VCaP (cell line): ENCODE measurements around the gene ALPG.

Experiments
- H3K27ac ChIP-seq: fragments of 450-650 bp; 2 replicates; pipeline ENCODE4 v1.5.1; 2017
- TF ChIP-seq, protein P1 (sequence below): fragments of 450-650 bp; conservative IDR thresholded peaks from 2 replicates; pipeline ENCODE4 v1.5.1; 2017; ENCODE audit warnings: mild to moderate bottlenecking, moderate library complexity

Gene ALPG

DNA sequence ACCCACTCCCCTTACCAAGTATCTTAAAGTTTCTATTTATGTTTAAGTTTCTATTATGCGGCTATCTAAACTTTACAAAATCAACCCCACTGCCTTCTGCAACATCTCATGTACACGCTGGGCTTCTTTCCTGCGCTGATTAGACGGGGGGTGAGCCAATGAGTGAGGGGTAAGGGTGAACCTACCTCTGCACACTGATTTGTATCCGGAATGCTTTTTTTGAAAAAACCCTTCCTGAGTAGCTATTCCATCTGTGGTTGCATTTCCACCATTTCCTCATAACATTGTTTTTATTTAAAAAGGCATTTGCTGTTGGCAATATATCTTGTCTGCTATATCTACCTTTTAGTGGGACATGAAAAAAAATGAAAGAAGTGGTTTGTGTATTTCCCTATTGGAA lies 6.3 kb downstream of the ALPG start:
- TF ChIP-seq, protein P1, sequence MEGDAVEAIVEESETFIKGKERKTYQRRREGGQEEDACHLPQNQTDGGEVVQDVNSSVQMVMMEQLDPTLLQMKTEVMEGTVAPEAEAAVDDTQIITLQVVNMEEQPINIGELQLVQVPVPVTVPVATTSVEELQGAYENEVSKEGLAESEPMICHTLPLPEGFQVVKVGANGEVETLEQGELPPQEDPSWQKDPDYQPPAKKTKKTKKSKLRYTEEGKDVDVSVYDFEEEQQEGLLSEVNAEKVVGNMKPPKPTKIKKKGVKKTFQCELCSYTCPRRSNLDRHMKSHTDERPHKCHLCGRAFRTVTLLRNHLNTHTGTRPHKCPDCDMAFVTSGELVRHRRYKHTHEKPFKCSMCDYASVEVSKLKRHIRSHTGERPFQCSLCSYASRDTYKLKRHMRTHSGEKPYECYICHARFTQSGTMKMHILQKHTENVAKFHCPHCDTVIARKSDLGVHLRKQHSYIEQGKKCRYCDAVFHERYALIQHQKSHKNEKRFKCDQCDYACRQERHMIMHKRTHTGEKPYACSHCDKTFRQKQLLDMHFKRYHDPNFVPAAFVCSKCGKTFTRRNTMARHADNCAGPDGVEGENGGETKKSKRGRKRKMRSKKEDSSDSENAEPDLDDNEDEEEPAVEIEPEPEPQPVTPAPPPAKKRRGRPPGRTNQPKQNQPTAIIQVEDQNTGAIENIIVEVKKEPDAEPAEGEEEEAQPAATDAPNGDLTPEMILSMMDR, result no peak
- H3K27ac ChIP-seq, result no peak overlapping the region

DNA sequence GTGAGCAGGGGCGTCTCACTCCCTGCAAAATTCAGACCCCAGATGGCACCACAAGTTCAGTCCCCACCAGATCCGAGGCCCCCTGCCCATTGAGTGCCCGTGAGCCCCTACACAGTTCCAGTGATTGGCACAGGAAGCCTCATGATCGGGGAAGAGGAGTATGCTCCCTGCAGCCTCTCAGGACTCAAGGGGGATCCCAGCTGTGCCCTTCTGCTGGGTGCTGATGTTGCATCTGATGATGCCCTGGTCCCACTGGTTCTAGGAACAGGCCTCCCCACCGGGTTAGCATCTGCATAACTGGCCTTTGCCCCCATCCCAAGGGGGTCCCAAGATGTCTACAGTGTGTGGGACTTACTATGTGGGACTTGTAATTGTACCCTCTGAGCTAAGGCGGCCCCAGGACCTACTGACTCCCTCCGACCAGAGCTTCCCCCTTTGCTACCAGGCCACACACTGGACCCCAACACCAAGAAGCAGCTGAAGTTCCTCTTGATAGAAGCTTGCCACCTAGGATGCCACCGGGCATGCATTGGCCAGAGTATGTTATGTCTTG lies 8.6 kb downstream of the ALPG start:
- H3K27ac ChIP-seq, result no peak overlapping the region
- TF ChIP-seq, protein P1, result no peak

DNA sequence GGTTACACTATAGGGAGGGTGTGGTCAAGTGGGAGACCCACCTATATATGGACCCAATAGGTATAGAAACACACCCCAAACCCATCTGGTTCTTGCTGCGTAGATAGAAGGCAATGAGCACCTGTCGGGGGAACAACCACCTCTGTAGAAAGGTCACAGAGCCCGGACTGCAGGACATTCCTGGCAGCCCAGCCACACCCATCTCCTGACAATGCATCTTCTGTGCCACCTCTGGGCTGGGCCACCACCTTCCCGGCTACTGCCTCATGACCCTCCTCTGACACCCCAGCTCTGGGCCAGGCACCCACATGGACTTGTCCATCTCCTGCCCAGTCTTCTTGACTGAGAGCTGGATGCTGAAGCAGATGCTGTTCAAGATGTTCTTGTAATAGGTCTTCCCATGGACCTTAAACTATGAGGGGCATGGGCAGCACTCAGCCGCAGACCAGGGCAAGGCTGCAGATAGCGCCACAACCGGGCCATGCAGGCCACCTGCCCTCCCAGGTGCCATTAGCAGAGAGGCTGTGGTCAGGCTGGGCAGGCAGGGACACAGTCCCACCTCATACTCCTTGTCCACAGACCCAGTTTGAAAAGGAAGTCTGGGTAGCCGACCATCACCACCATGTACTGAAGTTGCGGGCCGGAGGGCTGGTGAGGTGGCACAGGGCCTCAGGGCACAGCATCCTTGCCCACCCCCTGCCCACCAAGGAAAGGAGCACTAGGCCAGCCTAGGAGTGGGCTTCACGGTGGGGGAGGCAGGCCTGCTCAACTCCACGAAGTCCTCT lies 9.3 kb downstream of the ALPG start:
- TF ChIP-seq, protein P1, result no peak
- H3K27ac ChIP-seq, result no peak overlapping the region

GRCh38 chr2:232416521-232417470 lies 10.2 kb downstream of the ALPG start:
- TF ChIP-seq, protein P1, result no peak
- H3K27ac ChIP-seq, result no peak overlapping the region

DNA sequence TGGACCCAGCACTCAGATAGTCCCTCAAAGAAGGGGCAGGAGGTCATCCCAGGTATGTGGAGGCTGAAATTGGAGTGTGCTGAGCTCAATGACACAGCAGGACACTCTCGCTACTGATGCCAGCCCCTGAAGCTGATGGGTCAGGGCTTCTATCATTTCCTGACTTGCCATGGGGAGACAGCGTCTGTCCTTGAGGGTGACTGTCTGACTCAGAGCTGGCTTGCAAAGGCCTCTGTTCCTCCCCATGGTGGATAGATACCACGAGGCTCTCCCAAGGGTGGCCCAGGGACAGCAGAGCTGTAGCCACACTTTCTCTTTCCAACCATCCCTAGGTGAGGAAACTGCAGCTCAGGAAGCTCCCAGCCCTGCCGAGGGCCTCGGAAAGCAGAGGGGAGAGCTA lies 10.8 kb downstream of the ALPG start:
- TF ChIP-seq, protein P1, result no peak
- H3K27ac ChIP-seq, result no peak overlapping the region

GRCh38 chr2:232418056-232418455 lies 11.4 kb downstream of the ALPG start:
- TF ChIP-seq, protein P1, result no peak
- H3K27ac ChIP-seq, result no peak overlapping the region
